NCI-H226 (cell line): Measurements from ENCODE around the gene RNF152.

Source experiments
- DNase-seq: peaks from one replicate; pipeline ENCODE4 v3.0.0-alpha.2; 2015

The RNF152 gene, protein sequence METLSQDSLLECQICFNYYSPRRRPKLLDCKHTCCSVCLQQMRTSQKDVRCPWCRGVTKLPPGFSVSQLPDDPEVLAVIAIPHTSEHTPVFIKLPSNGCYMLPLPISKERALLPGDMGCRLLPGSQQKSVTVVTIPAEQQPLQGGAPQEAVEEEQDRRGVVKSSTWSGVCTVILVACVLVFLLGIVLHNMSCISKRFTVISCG

DNA sequence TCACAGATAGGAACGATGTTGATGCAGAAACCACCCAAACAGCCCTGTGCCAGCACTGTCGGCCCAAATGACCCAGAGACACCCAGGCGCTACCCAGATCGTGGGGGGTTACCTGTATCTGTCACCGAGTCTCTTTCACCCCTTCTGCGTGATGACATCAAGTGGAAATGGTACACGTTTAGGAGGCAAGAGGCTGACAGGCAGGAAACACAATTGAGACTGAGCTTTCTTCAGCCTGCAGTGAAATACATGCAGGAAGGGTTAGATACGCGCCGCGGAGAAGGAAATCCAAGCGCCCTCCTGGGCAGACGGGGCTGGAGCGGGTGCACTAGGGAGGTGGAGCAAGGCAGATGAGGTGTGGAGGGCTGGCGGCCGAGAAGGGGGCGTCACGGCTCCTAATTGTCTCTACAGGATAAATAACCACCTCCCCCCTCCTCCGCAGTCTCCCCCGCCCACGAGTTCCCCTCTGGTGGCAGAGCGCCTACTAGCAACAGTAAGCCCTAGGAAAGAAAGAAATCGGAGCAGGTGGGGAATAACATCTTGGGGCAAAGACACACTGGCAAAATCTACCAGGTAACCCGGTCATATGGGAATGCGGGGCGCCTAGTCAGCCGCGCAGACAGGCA, at the start of gene RNF152:
Gene RNF152 (minus strand): TSS at position 325 of the 626 bp plus-strand sequence. CDS start 76,544 bp downstream, outside the sequence.
- DNase-seq = no peak

DNA sequence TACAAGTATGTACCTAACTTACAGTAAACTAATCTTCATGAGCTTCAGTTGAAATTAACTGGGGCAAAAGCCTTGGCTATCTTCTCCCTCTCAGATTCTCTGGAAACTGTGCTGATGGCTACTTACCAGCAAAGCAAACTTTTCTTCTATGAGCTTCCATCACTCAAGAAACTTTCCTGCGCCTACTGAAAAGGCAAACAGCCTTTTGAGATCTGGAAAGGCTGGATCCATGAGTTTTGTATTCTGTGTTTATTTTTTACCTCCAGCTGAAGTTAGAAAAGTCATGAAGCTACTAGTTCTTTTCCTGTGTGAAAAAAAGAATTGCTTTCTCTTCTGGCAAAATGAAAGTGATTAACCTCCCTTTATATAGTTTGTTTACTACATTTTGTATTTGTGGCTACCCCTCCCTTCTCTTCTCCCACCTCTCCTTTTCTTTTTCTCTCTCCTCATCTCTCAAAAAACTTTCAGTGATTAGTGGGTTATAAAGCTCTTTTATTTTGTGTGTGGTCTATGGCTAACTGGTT, 49.2 kb upstream of the RNF152 start:
- no peak for DNase-seq

GRCh38 chr18:61939046-61939674, 46.4 kb upstream of the RNF152 start:
- DNase-seq = no peak

DNA sequence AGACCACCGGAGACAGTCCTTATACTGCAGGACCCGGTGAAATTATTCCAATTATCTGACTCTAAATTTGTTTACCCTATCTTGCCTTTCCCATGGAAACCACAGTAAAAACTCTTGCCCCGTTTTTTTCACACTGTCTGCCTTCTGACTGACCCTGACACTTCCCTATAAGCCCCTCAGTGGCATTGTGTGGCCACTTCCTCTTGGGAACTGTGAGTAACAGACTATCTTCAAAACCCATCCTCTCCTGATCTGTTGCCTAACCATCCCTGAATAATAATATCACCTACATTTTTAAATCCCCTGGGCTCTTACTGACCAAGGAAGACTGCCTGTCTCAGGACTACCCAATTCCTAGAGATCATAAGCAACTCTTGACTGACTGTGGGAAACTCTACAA, 42.6 kb upstream of the RNF152 start:
- no peak for DNase-seq

- no peak for DNase-seq
Observed at GRCh38 chr18:61931654-61932379, 39.0 kb upstream of the RNF152 start.

GRCh38 chr18:61929881-61930640, 37.3 kb upstream of the RNF152 start:
- DNase-seq = no peak

DNA sequence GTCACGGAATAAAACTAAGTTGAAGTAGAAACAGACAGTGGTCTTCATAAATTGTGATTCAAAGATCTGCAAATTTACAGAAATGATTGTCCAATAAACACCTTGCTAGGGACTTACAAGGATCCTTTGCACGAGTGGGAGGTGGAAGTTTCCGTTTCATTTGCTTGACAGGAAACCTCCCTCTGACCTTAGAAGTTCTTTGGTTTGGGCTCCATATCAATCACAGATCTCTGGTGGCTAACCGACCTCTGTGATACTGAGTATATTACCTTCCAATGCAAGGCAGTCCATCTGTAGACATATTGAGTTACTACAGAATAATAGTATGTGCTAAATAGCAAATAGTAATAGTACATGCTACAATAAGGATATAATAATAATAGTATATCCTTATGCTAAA, 33.7 kb upstream of the RNF152 start:
- no peak for DNase-seq

DNA sequence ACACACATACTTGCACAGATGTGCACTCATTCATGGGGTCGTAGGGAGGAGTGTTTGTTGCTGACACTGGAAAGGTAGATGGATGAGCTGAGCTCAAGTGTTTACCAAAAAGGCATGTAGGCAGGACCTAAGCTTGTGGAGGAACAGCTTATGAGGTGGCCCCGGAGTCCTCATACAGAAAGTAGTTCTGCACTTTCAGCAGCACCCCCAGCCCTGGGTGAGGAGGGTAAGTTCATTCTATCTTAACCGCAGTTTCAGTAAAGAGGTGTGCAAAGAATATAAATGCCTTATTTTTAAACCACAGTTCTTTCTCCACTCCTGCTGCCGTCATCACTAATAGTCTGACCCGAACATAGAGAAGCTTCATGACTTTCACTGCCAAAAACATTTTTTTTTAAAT, 31.7 kb upstream of the RNF152 start:
- no peak for DNase-seq

GRCh38 chr18:61922435-61922834, 29.6 kb upstream of the RNF152 start:
- DNase-seq = no peak

GRCh38 chr18:61921621-61922235, 28.9 kb upstream of the RNF152 start:
- no peak for DNase-seq

DNA sequence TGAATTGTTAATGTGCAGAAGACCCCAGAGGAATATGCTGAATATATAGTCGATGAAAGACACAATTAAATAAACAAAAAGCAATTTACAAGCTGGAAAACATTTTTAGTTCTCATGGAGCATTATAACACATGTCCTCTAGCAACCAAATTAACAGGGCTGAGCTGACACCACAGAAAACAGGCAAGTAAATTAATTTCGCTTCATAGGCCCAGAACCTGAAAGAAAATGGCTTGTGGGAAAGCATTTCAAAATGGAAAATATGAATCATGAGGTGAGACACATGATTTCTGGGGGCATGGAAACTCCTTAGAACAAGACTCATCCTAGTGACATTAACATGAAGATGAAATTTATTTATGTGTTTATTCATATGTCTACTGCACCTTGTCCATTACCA, 25.0 kb upstream of the RNF152 start:
- DNase-seq = no peak

- no peak for DNase-seq
Observed at GRCh38 chr18:61912476-61912875, 19.7 kb upstream of the RNF152 start.

DNA sequence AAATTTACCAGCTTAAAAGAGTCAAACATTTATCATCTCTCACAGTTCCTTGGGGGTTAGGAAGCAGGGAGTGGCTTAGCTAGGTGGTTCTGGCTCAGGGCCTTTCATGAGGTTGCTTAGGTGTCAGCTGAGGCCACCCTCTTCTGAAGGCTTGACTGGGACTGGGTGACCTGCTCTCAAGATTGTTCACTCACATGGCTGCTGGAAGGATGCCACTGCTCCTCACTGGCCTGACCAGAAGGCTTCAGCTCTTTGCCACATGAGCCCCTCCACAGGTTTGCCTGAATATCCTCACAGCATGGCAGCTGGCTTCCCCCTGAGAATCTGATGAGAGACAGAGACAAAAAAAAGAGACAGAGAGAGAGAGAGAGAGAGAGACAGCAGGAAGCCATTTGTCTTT, 17.3 kb upstream of the RNF152 start:
- no peak for DNase-seq

DNA sequence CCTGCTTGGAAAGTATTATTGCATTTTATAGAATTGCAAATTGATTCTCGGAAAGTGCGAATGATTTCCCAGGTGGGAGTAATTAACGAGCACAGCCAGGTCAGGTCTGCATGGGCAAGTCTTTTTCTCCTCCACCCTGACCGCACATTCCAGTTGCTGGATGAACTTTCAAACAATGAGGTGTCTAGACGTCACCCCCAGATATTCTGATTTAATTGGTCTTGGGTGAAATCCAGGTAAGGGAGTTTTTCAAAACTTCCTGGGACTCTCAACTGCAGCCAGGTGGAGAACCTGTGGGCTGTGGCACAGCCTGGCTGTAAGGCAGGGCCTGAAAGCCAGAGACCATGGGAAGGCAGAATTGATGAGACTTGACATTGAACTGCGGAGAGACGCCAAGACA, 15.9 kb upstream of the RNF152 start:
- no peak for DNase-seq

- DNase-seq = peak; percentile 8
Observed at GRCh38 chr18:61901323-61901986, 8.6 kb upstream of the RNF152 start.

GRCh38 chr18:61900504-61901281, 7.9 kb upstream of the RNF152 start:
- DNase-seq = no peak

DNA sequence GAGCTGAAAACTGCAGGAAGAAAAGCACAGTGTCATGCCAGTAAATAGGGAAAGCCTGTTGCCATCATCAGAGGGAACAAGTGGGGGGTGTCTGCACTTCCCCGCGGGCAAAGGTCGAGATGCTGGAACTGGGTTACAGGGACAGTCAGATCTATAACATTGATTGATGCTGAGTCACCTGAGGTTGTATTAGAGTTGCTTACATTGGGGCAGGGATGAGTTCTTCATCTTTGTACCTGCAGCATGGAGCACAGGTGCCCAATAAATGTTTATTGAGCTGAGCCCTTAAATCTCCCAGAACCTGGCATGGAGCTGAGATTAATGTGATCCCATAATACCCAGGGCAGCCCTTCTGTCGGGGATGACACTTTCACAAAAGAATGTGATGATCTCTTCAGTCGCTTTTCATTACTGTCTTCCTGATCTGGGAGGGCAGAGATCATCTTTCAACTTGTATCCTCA, 5.9 kb upstream of the RNF152 start:
- DNase-seq = no peak

GRCh38 chr18:61896757-61897156, 4.0 kb upstream of the RNF152 start:
- DNase-seq = no peak

- no peak for DNase-seq
Observed at GRCh38 chr18:61896118-61896517, 3.3 kb upstream of the RNF152 start.

GRCh38 chr18:61894751-61895524, 2.1 kb upstream of the RNF152 start:
- DNase-seq = no peak
